ENCODE results near the gene TACR2.

DNA sequence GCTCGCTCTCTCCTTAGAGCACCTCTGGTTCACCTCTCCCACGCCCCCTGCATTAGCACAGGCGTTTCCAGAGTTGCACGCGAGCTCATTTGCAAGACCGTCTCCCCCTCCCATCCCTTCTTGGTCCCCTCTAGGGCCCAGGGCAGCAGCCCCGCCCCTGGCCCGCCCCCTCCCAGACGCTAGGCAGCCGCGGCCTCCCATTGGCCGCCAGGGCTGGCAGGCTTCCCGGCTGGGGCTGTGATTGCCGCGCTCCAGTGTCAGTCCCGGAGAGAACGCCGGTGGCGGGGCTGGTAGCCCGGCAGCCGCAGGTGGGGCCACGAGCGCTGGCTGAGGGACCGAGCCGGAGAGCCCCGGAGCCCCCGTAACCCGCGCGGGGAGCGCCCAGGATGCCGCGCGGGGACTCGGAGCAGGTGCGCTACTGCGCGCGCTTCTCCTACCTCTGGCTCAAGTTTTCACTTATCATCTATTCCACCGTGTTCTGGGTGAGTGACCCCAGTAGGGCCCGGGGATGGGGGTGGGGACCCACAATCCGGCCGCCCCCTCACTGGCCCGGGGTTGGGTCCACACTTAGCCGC lies 34.6 kb upstream of the TACR2 start, which contains the start of gene TSPAN15:
- TF ChIP-seq, protein P1, sequence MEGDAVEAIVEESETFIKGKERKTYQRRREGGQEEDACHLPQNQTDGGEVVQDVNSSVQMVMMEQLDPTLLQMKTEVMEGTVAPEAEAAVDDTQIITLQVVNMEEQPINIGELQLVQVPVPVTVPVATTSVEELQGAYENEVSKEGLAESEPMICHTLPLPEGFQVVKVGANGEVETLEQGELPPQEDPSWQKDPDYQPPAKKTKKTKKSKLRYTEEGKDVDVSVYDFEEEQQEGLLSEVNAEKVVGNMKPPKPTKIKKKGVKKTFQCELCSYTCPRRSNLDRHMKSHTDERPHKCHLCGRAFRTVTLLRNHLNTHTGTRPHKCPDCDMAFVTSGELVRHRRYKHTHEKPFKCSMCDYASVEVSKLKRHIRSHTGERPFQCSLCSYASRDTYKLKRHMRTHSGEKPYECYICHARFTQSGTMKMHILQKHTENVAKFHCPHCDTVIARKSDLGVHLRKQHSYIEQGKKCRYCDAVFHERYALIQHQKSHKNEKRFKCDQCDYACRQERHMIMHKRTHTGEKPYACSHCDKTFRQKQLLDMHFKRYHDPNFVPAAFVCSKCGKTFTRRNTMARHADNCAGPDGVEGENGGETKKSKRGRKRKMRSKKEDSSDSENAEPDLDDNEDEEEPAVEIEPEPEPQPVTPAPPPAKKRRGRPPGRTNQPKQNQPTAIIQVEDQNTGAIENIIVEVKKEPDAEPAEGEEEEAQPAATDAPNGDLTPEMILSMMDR (IDR thresholded peaks at IDR 0.05), result peak in 1 of 6 experiments; percentile 3
- peak in 1 of 2 donors; percentile 81 for TF ChIP-seq POLR2A (IDR thresholded peaks at IDR 0.05)

Measured in Peyer's patch (tissue), 4 donors.